ENCODE measurements around the gene LAMC3.

Gene LAMC3

DNA sequence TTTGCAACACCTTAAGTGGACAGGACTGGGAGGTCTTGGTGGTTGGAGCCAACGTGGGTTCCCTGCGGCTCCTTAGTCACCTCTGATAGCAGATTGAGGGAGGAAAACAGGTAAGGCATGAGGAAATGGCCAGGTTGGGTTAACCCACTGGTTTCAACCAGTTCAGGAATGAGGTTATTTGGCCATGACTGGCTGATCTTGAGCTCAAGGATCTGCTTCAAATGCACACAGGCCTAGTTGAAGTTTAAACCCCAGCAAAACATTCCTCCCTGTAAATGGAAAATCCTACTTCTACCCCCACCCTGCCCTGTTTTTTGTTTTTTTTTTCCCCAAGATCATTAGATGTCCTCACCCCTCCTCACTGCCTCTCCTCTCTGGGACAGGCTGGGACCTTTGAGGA is 113.2 kb downstream of the LAMC3 start:
- TF ChIP-seq CTCF (IDR thresholded peaks at IDR 0.05; ENCODE audit: low read depth, low read length, missing control alignments): no peak
- H3K4me3 ChIP-seq (replicated peaks; ENCODE audit: low read depth, low read length): no peak overlapping the region
- DNase-seq (ENCODE audit: extremely low read depth, low read depth): no peak

DNA sequence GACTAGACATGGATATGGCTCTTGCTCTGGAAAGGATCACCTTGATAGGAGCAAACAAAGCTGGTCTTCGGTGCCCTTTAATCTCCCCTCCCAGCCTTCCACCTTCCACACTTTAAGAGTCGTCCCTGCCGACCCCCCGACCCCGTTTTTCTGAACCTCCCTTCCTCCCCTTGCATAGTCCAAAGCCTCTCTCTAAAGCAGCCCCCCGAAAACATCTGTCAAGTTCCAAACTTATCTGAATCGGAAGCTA is 116.0 kb downstream of the LAMC3 start:
- no peak for TF ChIP-seq CTCF (IDR thresholded peaks at IDR 0.05; ENCODE audit: low read depth, low read length, missing control alignments)
- DNase-seq (ENCODE audit: extremely low read depth, low read depth): no peak
- peak overlapping the region; percentile 93 for H3K4me3 ChIP-seq (replicated peaks; ENCODE audit: low read depth, low read length)

DNA sequence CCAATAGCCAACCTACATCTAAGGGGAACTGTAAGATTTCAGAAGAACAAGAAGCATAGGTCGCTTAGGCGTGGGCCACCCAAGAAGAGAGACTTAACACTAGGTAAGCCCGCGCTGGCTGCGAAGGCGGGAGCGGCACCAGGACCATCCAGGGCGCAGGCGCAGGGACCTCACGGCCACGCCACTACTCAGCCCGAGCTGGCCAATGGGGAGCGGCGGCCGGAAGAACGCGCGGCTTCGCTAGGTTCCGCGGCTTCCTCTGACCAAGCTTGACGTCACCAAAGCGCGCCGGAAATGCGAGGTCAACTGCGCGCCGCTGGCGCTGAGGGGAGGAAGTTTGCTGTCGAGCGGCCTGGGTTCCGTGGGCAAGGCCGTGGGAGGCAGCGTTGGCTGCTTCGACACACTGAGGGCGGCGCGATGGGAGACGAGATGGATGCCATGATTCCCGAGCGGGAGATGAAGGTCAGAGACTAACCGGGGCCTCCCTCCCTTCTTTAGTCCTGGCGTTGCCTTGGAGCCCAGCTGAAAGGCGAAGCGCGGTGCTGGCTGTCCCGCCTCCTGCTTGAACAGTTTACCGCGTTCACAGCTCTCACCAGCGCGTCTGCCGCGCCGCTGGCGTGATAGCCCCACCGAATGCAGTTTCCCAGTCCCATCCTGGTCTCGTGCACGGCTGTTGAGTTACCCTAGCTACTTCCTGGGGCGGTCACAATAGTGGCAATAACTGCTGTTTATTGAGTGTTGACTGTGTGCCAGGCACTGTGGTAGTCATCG is 116.5 kb downstream of the LAMC3 start, which contains the start of gene NUP214:
NUP214 (plus strand) TSS at position 299 of the 771 bp plus-strand sequence; CDS start at position 418, 119 bp downstream.
- DNase-seq (ENCODE audit: extremely low read depth, low read depth): peak; percentile 89
- TF ChIP-seq CTCF (IDR thresholded peaks at IDR 0.05; ENCODE audit: low read depth, low read length, missing control alignments): no peak
- peak within 1 kb of the TSS; percentile 93 for H3K4me3 ChIP-seq (replicated peaks; ENCODE audit: low read depth, low read length)

GRCh38 chr9:131126059-131126426 is 117.1 kb downstream of the LAMC3 start:
- no peak for DNase-seq (ENCODE audit: extremely low read depth, low read depth)
- peak overlapping the region; percentile 93 for H3K4me3 ChIP-seq (replicated peaks; ENCODE audit: low read depth, low read length)
- no peak for TF ChIP-seq CTCF (IDR thresholded peaks at IDR 0.05; ENCODE audit: low read depth, low read length, missing control alignments)

DNA sequence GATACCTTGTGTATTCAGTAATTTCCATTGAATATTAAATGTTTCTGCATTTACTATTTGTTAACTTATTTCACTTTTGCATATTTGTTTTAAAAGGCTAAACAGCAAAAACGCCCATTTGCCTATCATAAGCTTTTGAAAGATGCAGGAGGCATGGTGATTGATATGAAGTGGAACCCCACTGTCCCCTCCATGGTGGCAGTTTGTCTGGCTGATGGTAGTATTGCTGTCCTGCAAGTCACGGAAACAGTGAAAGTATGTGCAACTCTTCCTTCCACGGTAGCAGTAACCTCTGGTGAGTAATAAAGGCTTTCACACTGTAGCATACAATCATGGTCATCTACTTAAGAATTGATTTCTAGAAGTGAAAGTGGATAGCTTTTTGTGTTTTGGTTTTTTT is 120.2 kb downstream of the LAMC3 start:
- no peak overlapping the region for H3K4me3 ChIP-seq (replicated peaks; ENCODE audit: low read depth, low read length)
- DNase-seq (ENCODE audit: extremely low read depth, low read depth): no peak
- TF ChIP-seq CTCF (IDR thresholded peaks at IDR 0.05; ENCODE audit: low read depth, low read length, missing control alignments): no peak

DNA sequence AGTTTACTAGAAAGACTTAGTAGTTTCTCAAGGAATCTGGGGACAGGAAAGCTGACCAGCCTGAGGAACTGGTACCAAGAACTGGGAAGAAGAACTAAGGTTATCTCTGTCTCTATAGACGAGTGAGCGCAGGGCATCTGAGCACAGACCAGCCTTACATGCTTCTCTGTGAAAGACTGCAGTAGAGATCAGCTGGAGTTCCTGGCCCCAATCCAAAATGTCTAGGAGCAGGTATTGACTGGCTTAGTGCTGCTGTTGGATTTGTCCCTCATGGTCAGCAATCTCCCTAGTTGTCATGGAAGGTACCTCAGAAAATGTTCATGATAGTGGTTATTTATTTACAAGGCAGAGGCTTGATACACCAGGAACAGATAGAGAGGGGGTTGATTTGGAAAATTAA is 129.7 kb downstream of the LAMC3 start:
- TF ChIP-seq CTCF (IDR thresholded peaks at IDR 0.05; ENCODE audit: low read depth, low read length, missing control alignments): no peak
- no peak for DNase-seq (ENCODE audit: extremely low read depth, low read depth)
- H3K4me3 ChIP-seq (replicated peaks; ENCODE audit: low read depth, low read length): no peak overlapping the region

DNA sequence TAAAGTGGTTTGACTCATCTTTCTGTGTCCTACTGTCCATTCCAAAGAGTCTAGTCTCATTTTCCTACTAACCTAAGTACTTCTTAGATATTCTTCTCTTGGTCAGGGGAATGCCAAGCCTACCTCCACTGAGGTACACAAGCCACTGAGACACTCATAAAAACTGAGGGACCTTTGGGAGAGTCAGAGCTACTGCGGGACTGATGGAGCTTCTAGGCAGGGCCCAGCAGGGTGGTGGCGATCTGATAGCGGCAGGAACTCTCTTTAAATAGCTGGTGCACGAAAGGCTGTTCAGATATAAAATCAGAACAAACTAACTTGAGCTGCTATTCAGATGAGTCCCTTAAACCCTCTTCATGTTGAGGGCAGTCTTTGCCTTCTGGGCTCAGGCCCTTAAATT is 131.1 kb downstream of the LAMC3 start:
- DNase-seq (ENCODE audit: extremely low read depth, low read depth): no peak
- no peak for TF ChIP-seq CTCF (IDR thresholded peaks at IDR 0.05; ENCODE audit: low read depth, low read length, missing control alignments)
- H3K4me3 ChIP-seq (replicated peaks; ENCODE audit: low read depth, low read length): no peak overlapping the region

Data from HFF-Myc (cell line).